ENCODE measurements around the gene AMPD2.

- no peak for TF ChIP-seq CTCF (IDR thresholded peaks at IDR 0.05)
- TF ChIP-seq POLR2A (IDR thresholded peaks at IDR 0.05) = no peak
These were observed 37.6 kb upstream of the AMPD2 start for GRCh38 chr1:109582021-109582420.

All from testis (tissue), 2 donors.